GM19193 (cell line): Measurements from ENCODE around the gene PTPRE.

Experiments
- POLR2A ChIP-seq: IDR thresholded peaks from 4 replicates; pipeline ENCODE4 v1.6.1; 2011; ENCODE audit not compliant: insufficient read depth, insufficient read length; ENCODE audit errors: extremely low read depth

The PTPRE gene

DNA sequence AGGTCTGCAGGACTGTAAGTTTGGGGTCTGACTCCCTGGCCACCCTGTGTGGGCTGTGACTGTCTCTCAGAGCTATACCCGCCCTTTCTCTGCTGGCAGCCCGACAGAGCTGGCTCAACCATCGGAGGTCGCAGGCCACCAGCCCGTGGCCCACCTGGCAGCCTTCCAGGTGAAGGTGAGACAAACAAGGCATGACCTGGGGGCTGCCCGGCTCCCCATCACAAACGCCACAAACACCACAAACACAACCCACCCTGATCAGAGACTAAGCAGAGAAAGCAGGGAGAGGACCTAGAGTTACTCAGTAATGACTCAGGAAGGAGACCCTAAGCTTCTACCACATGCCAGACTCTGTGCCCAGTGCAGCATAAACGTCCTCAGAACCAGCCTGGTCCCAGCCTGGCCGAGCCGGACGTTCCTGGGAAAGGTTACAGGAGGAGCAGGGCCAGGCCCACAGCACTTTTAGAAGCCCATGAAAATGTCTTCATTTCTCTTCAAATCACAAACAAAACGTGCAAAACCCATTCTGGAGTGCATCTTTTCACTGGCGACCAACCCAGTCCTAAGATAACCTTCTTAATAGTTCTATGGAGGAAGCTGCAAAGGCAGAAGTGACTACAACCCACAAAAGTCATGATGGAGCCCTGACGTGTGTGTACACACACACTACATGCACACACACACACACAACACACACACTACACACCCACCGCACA, 152.5 kb downstream of the PTPRE start:
- no peak for TF ChIP-seq POLR2A

DNA sequence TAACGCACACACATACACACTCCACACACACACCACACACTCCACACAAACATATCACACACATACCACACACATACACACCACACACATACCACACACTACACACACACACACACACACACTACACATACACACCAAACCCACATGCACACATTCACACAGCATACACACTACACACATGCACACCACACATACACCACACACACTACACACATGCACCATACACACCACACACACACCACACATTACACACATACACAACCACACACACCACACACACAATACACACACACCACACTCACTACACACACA, 153.0 kb downstream of the PTPRE start:
- TF ChIP-seq POLR2A = no peak

DNA sequence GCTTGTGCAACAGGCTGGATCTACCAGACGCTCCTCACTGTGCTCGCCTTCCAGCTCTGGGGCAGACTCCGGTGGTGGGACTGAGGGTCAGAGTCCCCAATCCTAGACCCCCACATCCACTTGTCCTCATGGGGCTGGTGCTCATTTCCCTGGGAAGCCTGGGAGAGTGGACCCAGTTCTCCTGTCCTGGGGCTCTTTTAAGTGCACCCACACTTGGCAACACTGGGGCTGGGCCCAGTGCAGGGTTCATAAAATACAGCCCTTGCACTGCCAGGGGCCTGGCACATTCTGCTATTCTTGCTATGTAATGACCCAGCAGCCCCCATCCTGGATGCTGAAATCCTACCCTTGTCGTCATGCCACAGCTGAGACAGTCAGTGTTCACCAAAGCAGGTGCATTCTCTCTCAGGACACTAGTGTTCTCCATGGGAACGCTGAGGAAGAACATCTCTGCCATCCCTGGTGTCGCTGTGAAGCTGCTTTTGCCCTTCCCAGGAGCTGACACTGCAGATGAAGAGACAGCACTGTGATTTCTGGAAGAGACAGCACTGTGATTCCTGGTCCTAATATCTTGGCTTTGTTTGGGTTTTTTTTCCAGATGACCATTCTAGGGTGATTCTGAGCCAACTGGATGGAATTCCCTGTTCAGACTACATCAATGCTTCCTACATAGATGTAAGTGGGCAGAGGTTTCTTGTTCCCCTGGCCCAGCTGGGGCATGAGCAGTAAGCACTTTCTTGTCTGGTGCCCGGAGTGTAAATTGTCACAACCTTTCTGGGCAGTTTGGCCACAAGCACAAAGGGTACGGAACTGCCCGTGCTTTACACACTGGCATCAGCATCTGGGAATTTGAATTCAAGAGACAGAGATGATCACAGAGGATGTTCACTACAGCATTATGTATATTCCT, 153.7 kb downstream of the PTPRE start:
- TF ChIP-seq POLR2A = no peak

GRCh38 chr10:128061306-128062300, 154.7 kb downstream of the PTPRE start:
- TF ChIP-seq POLR2A = no peak

- TF ChIP-seq POLR2A = no peak
Observed at GRCh38 chr10:128062331-128062880, 155.5 kb downstream of the PTPRE start.

- TF ChIP-seq POLR2A = no peak
Observed at GRCh38 chr10:128062881-128063563, 156.1 kb downstream of the PTPRE start.

- peak; percentile 43 for TF ChIP-seq POLR2A
Observed at GRCh38 chr10:128063736-128064107, 156.8 kb downstream of the PTPRE start.

GRCh38 chr10:128064108-128064969, 157.4 kb downstream of the PTPRE start:
- TF ChIP-seq POLR2A = peak; percentile 24

GRCh38 chr10:128064970-128065580, 158.2 kb downstream of the PTPRE start:
- TF ChIP-seq POLR2A = no peak

- no peak for TF ChIP-seq POLR2A
Observed at GRCh38 chr10:128065881-128066534, 159.1 kb downstream of the PTPRE start.

GRCh38 chr10:128066870-128067382, 160.0 kb downstream of the PTPRE start:
- TF ChIP-seq POLR2A = no peak
